IMR-90 (cell line): ENCODE results near the gene ITPR2. TPM values are rescaled to one million over a fixed set of nuclear protein-coding genes. Genes with fewer than 3 reads are reported as not detected.
A peak's percentile ranks its signal among the peaks of the same experiment; 100 is the strongest.

Experiments used
- ATAC-seq: fragments of 200-7000 bp; cut with Tn5 transposase; 2 replicates; pipeline ENCODE4 v1.9.1; 2020; ENCODE audit warnings: low read depth, mild to moderate bottlenecking, moderate library complexity
- BruUV-seq: library from RNA; stranded (reverse); fragments of 400-500 nt; replicated peaks from 2 replicates; lab custom pipeline; 2021; lab: Mats Ljungman, UMichigan
- CTCF ChIA-PET: fragments of 300-600 bp; formaldehyde crosslinking; extraction: SDS; loops from one replicate; lab custom pipeline; 2021; ENCODE audit warnings: antibody characterized with exemption; lab: Yijun Ruan, JAX
- POLR2A ChIA-PET: fragments of 300-600 bp; sonication (Branson Sonifier 250); formaldehyde crosslinking; loops from one replicate; lab custom pipeline; 2022; ENCODE audit warnings: antibody characterized with exemption; ENCODE audit not compliant: unreplicated experiment; lab: Charles Lee
- DNase-seq: peaks from one replicate; pipeline ENCODE4 v3.0.0; 2013
- H2AFZ ChIP-seq: replicated peaks from 2 replicates; pipeline ENCODE3; 2013; ENCODE audit warnings: low read length, mild to moderate bottlenecking; ENCODE audit not compliant: poor library complexity
- H2AK5ac ChIP-seq: 2 replicates; pipeline ENCODE4 v1.6.1; 2013; ENCODE audit warnings: low read depth, low read length, inconsistent platforms
- H2AK9ac ChIP-seq: replicated peaks from 2 replicates; pipeline ENCODE3; 2013; ENCODE audit warnings: mild to moderate bottlenecking, low read depth, low read length, moderate library complexity; ENCODE audit not compliant: poor library complexity
- H2BK120ac ChIP-seq: 2 replicates; pipeline ENCODE4 v1.6.1; 2013; ENCODE audit warnings: low read depth, low read length, inconsistent platforms
- H2BK15ac ChIP-seq: 3 replicates; pipeline ENCODE4 v1.6.1; 2013; ENCODE audit warnings: low read depth, low read length, inconsistent platforms
- H2BK20ac ChIP-seq: 2 replicates; pipeline ENCODE4 v1.6.1; 2013; ENCODE audit warnings: low read depth, mild to moderate bottlenecking, inconsistent platforms, low read length, moderate library complexity
- H2BK5ac ChIP-seq: 2 replicates; pipeline ENCODE4 v1.6.1; 2013; ENCODE audit warnings: mild to moderate bottlenecking, low read depth, low read length, inconsistent platforms; ENCODE audit not compliant: poor library complexity, severe bottlenecking
- H3K14ac ChIP-seq: replicated peaks from 2 replicates; pipeline ENCODE4 v1.6.1; 2013; ENCODE audit warnings: low read depth, low read length, inconsistent platforms
- H3K18ac ChIP-seq: 2 replicates; pipeline ENCODE4 v1.6.1; 2013; ENCODE audit warnings: low read depth, low read length, control low read depth
- H3K23ac ChIP-seq: 2 replicates; pipeline ENCODE4 v1.6.1; 2013; ENCODE audit warnings: low read depth, low read length, inconsistent platforms
- H3K27ac ChIP-seq: 2 replicates; pipeline ENCODE4 v1.5.1; 2013; ENCODE audit warnings: mild to moderate bottlenecking, control low read depth, low read length; ENCODE audit not compliant: insufficient read depth
- H3K27me3 ChIP-seq: 2 replicates; pipeline ENCODE4 v1.6.1; 2013; ENCODE audit warnings: low read length; ENCODE audit not compliant: control insufficient read depth, insufficient read depth
- H3K36me3 ChIP-seq: 2 replicates; pipeline ENCODE4 v1.6.1; 2013; ENCODE audit warnings: low read length, mixed read lengths; ENCODE audit not compliant: control insufficient read depth, insufficient read depth
- H3K4ac ChIP-seq: 2 replicates; pipeline ENCODE4 v1.6.1; 2013; ENCODE audit warnings: low read depth, low read length, inconsistent platforms
- H3K4me1 ChIP-seq: 2 replicates; pipeline ENCODE4 v1.6.1; 2013; ENCODE audit warnings: low read length, mixed read lengths; ENCODE audit not compliant: control insufficient read depth, insufficient read depth
- H3K4me2 ChIP-seq: 2 replicates; pipeline ENCODE4 v1.6.1; 2013; ENCODE audit warnings: low read depth, mild to moderate bottlenecking, control low read depth, low read length, moderate library complexity
- H3K4me3 ChIP-seq: 2 replicates; pipeline ENCODE4 v1.5.1; 2013; ENCODE audit warnings: low read depth, mild to moderate bottlenecking, control low read depth, low read length, moderate library complexity; ENCODE audit not compliant: insufficient read depth
- H3K56ac ChIP-seq: 2 replicates; pipeline ENCODE4 v1.6.1; 2013; ENCODE audit warnings: low read length, inconsistent platforms; ENCODE audit not compliant: insufficient read depth; ENCODE audit errors: extremely low read depth
- H3K79me1 ChIP-seq, 2 experiments: 2 replicates each; pipeline ENCODE4 v1.6.1; 2013; ENCODE audit warnings: low read length in 2 of 2, inconsistent platforms in 1 of 2, low read depth in 1 of 2
- H3K9ac ChIP-seq: 2 replicates; pipeline ENCODE4 v1.6.1; 2013; ENCODE audit warnings: low read depth, low read length, control low read depth
- H3K9me1 ChIP-seq: 2 replicates; pipeline ENCODE4 v1.6.1; 2013; ENCODE audit warnings: low read length, inconsistent platforms; ENCODE audit not compliant: insufficient read depth
- H3K9me3 ChIP-seq: 2 replicates; pipeline ENCODE4 v1.6.1; 2013; ENCODE audit warnings: low read length; ENCODE audit not compliant: control insufficient read depth, insufficient read depth
- H4K20me1 ChIP-seq: 2 replicates; pipeline ENCODE4 v1.6.1; 2013; ENCODE audit warnings: low read length, inconsistent platforms; ENCODE audit not compliant: insufficient read depth
- H4K5ac ChIP-seq: 2 replicates; pipeline ENCODE4 v1.6.1; 2013; ENCODE audit warnings: mild to moderate bottlenecking, low read depth, low read length, control low read depth
- H4K8ac ChIP-seq, 2 experiments: 2 replicates each; pipeline ENCODE4 v1.6.1; 2013; ENCODE audit warnings: low read depth in 2 of 2, low read length in 2 of 2, control low read depth in 1 of 2, inconsistent platforms in 1 of 2
- H4K91ac ChIP-seq: 2 replicates; pipeline ENCODE4 v1.6.1; 2013; ENCODE audit warnings: low read depth, low read length, inconsistent platforms; ENCODE audit not compliant: insufficient read depth
- BHLHE40 ChIP-seq: fragments of 150-350 bp; IDR thresholded peaks from 2 replicates; pipeline ENCODE4 v1.6.1; 2016; ENCODE audit warnings: mild to moderate bottlenecking, low read depth, low read length
- CEBPB ChIP-seq: IDR thresholded peaks from 2 replicates; pipeline ENCODE4 v1.6.1; 2012; ENCODE audit warnings: low read depth, low read length, improper control_type of control experiment
- CTCF ChIP-seq: conservative IDR thresholded peaks from 2 replicates; pipeline ENCODE4 v1.5.1; 2012; ENCODE audit warnings: mild to moderate bottlenecking, low read depth, low read length, improper control_type of control experiment
- ELK1 ChIP-seq: fragments of 150-350 bp; IDR thresholded peaks from 2 replicates; pipeline ENCODE4 v1.6.1; 2016; ENCODE audit warnings: low read depth, mild to moderate bottlenecking, low read length, moderate library complexity, borderline replicate concordance
- FOS ChIP-seq: fragments of 150-350 bp; IDR thresholded peaks from 2 replicates; pipeline ENCODE4 v1.6.1; 2016; ENCODE audit warnings: low read depth, low read length
- MAFK ChIP-seq: IDR thresholded peaks from 2 replicates; pipeline ENCODE4 v1.6.1; 2012; ENCODE audit warnings: low read depth, low read length, improper control_type of control experiment
- MAZ ChIP-seq: IDR thresholded peaks from 2 replicates; pipeline ENCODE4 v1.6.1; 2012; ENCODE audit warnings: low read depth, mild to moderate bottlenecking, low read length, improper control_type of control experiment, moderate library complexity, borderline replicate concordance
- MXI1 ChIP-seq: IDR thresholded peaks from 2 replicates; pipeline ENCODE4 v1.6.1; 2012; ENCODE audit warnings: low read depth, mild to moderate bottlenecking, low read length, moderate library complexity, borderline replicate concordance
- NFE2L2 ChIP-seq: fragments of 150-350 bp; IDR thresholded peaks from 2 replicates; pipeline ENCODE4 v1.6.1; 2016; ENCODE audit warnings: low read depth, mild to moderate bottlenecking, low read length
- POLR2A ChIP-seq: IDR thresholded peaks from 2 replicates; pipeline ENCODE4 v1.6.1; 2012; ENCODE audit warnings: mild to moderate bottlenecking, low read depth, low read length
- RAD21 ChIP-seq: IDR thresholded peaks from 2 replicates; pipeline ENCODE4 v1.6.1; 2012; ENCODE audit warnings: low read length, improper control_type of control experiment
- RCOR1 ChIP-seq: IDR thresholded peaks from 2 replicates; pipeline ENCODE4 v1.6.1; 2012; ENCODE audit warnings: mild to moderate bottlenecking, low read length, improper control_type of control experiment; ENCODE audit not compliant: insufficient replicate concordance
- RFX5 ChIP-seq: IDR thresholded peaks from 2 replicates; pipeline ENCODE4 v1.8.0; 2012; ENCODE audit warnings: low read depth, mild to moderate bottlenecking, low read length, moderate library complexity
- WGBS, 2 experiments: methylation state at CpG; one replicate each; pipeline versions ENCODE4 v1.1.5 to v1.1.7; 2013; ENCODE audit warnings: missing lambda C conversion rate in 2 of 2; ENCODE audit not compliant: insufficient read length in 1 of 2; ENCODE audit errors: extremely low coverage in 2 of 2; 5-methylcytosine and 5-hydroxymethylcytosine counted together
- dilution Hi-C: fragments of 300-500 bp; cut with HindIII; formaldehyde crosslinking; loops from one replicate; pipeline ENCODE4 v1.14.3; 2018; ENCODE audit warnings: low sequenced_read_pairs; ENCODE audit not compliant: unreplicated experiment
- in situ Hi-C: fragments of 300-500 bp; cut with MboI; formaldehyde crosslinking; loops from 3 replicates; pipeline ENCODE4 v1.14.3; 2019; ENCODE audit warnings: low sequenced_read_pairs, inconsistent platforms, mixed read lengths
- intact Hi-C: fragments of 100-400 bp; cut with micrococcal nuclease; formaldehyde crosslinking; loops from 2 replicates; pipeline ENCODE4 v1.10.0; 2022
- polyA plus RNA-seq, 3 experiments: library from polyadenylated mRNA; depleted of rRNA; stranded (reverse); fragments of >200 nt; gene quantifications; 2 replicates each; pipeline ENCODE4 v1.2.3, GENCODE V29; 2012; ENCODE audit warnings: low replicate concordance in 1 of 3
- total RNA-seq: library from RNA; depleted of rRNA; stranded (reverse); fragments of >200 nt; gene quantifications from 2 replicates; pipeline ENCODE4 v1.2.3, GENCODE V29; 2012

The ITPR2 gene
- total and polyA plus RNA-seq, 2 of the 4 experiments (the other 2 are of a cell fraction), result 1.2 to 9.0 TPM

GRCh38 chr12:26680727-26681455 lies 152.1 kb downstream of the ITPR2 start:
- H3K18ac ChIP-seq, result no peak overlapping the region
- DNase-seq, result peak; percentile 63
- H4K5ac ChIP-seq, result no peak overlapping the region
- H3K9ac ChIP-seq, result no peak overlapping the region
- no peaks in the 10 kb centered on the region for H4K20me1 ChIP-seq
- no peak overlapping the region for H3K4me2 ChIP-seq
- H3K9me1 ChIP-seq, result 0 out of 2 replicates have a peak, but pooled peaks cover 3% of the 10 kb centered on the region
- no peaks in the 10 kb centered on the region for H3K36me3 ChIP-seq
- no peak overlapping the region for H2AFZ ChIP-seq
- WGBS, 2 experiments, result no CpG with 5 or more reads among the region's 3 CpGs
- H4K91ac ChIP-seq, result no peak overlapping the region
- H2BK20ac ChIP-seq, result no peak overlapping the region
- H3K27me3 ChIP-seq, result no peaks in the 10 kb centered on the region
- no peak overlapping the region for H3K14ac ChIP-seq
- H3K4me1 ChIP-seq, result peaks cover 8% of the 10 kb centered on the region
- H3K23ac ChIP-seq, result no peak overlapping the region
- CTCF ChIA-PET, result interaction anchor here (1.1 to 1.2 kb wide), 2 partner anchors 21 to 153 kb away, joined by 3 to 4 read pairs; partner anchors contain the start of gene ITPR2
- TF ChIP-seq ELK1 (no peak), BHLHE40 (no peak), RCOR1 (no peak), FOS (no peak), CEBPB (no peak), NFE2L2 (no peak), RAD21 (no peak), MAZ (no peak), RFX5 (no peak), POLR2A (no peak), MXI1 (no peak), CTCF (no peak), MAFK (no peak)
- POLR2A ChIA-PET, result no interaction called here
- no peak overlapping the region for H2BK120ac ChIP-seq
- H3K4ac ChIP-seq, result no peak overlapping the region
- intact Hi-C loops (no loop called here), in situ Hi-C loops (no loop called here), dilution Hi-C loops (no loop called here)
- ATAC-seq, result no peak; the same call in 1 of the 2 replicates
- H4K8ac ChIP-seq, result no peak overlapping the region
- no peak overlapping the region for H3K27ac ChIP-seq
- no peaks in the 10 kb centered on the region for H3K79me1 ChIP-seq
- H2BK15ac ChIP-seq, result no peak overlapping the region
- no TSS peak for BruUV-seq
- H2AK9ac ChIP-seq, result no peak overlapping the region
- H3K56ac ChIP-seq, result no peak overlapping the region
- H3K4me3 ChIP-seq, result no peak overlapping the region
- H3K9me3 ChIP-seq, result peaks cover 6% of the 10 kb centered on the region; the same call in 1 of the 2 replicates
- H2AK5ac ChIP-seq, result no peak overlapping the region
- H2BK5ac ChIP-seq, result no peak overlapping the region
